HepG2 (cell line): ENCODE results near the gene MAPK7. TPM values are rescaled to one million over a fixed set of nuclear protein-coding genes. Genes with fewer than 3 reads are reported as not detected.

Experiments
- ATF1 ChIP-seq: IDR thresholded peaks from 2 replicates; pipeline ENCODE4 v1.6.1; 2016; ENCODE audit warnings: mild to moderate bottlenecking, control low read depth
- ATF2 ChIP-seq: sonication (generic); formaldehyde crosslinking; IDR thresholded peaks from 2 replicates; pipeline ENCODE4 v1.4.0; 2020; ENCODE audit warnings: missing genetic modification reagents
- BCL3 ChIP-seq: sonication (generic); formaldehyde crosslinking; IDR thresholded peaks from 2 replicates; pipeline ENCODE4 v1.5.1; 2020; ENCODE audit warnings: mild to moderate bottlenecking, missing genetic modification reagents, moderate library complexity
- CBFB ChIP-seq: sonication (generic); formaldehyde crosslinking; IDR thresholded peaks from 2 replicates; pipeline ENCODE4 v1.4.0; 2020; ENCODE audit warnings: missing genetic modification reagents
- FOXA1 ChIP-seq, 2 experiments: fragments of 450-650 bp in 1 of 2; sonication (generic) in 1 of 2; formaldehyde crosslinking in 1 of 2; IDR thresholded peaks; 2 replicates each; pipeline versions ENCODE4 v1.4.0 to v1.6.1; 2016 to 2020; ENCODE audit warnings: missing genetic modification reagents in 1 of 2
- GABPB1 ChIP-seq: IDR thresholded peaks from 2 replicates; pipeline ENCODE4 v1.6.1; 2016; ENCODE audit warnings: mild to moderate bottlenecking, missing genetic modification reagents, moderate library complexity, missing compliant biosample characterization
- KLF11 ChIP-seq: IDR thresholded peaks from 2 replicates; pipeline ENCODE4 v1.6.1; 2016; ENCODE audit warnings: missing compliant biosample characterization
- MED1 ChIP-seq: sonication (generic); formaldehyde crosslinking; IDR thresholded peaks from 2 replicates; pipeline ENCODE4 v1.4.0; 2020; ENCODE audit warnings: missing genetic modification reagents
- RAD21 ChIP-seq: fragments of 450-650 bp; formaldehyde crosslinking; IDR thresholded peaks from 2 replicates; pipeline ENCODE4 v1.5.0; 2020; ENCODE audit warnings: mild to moderate bottlenecking
- RELA ChIP-seq: sonication (generic); formaldehyde crosslinking; IDR thresholded peaks from 2 replicates; pipeline ENCODE4 v1.4.0; 2020; ENCODE audit warnings: missing genetic modification reagents
- SMYD3 ChIP-seq: sonication (generic); formaldehyde crosslinking; IDR thresholded peaks from 2 replicates; pipeline ENCODE4 v1.8.1; 2023; ENCODE audit warnings: mild to moderate bottlenecking, missing genetic modification reagents
- TFAP4 ChIP-seq: sonication (generic); IDR thresholded peaks from 2 replicates; pipeline ENCODE4 v1.6.1; 2016; ENCODE audit warnings: low read depth, borderline replicate concordance
- U2AF1 ChIP-seq: fragments of 200-400 bp; formaldehyde crosslinking; optimal IDR thresholded peaks from 2 replicates; pipeline ENCODE3; 2017; ENCODE audit warnings: mild to moderate bottlenecking, low read depth, low read length
- ZBTB42 ChIP-seq: sonication (generic); formaldehyde crosslinking; IDR thresholded peaks from 2 replicates; pipeline ENCODE4 v1.5.0; 2020; ENCODE audit warnings: mild to moderate bottlenecking, missing genetic modification reagents
- ZFP41 ChIP-seq: sonication (generic); formaldehyde crosslinking; IDR thresholded peaks from 2 replicates; pipeline ENCODE4 v1.4.0; 2020; ENCODE audit warnings: mild to moderate bottlenecking, missing genetic modification reagents, borderline replicate concordance
- ZNF296 ChIP-seq: sonication (generic); formaldehyde crosslinking; conservative IDR thresholded peaks from 2 replicates; pipeline ENCODE4 v1.5.0; 2020; ENCODE audit warnings: mild to moderate bottlenecking, missing genetic modification reagents
- ZNF333 ChIP-seq: sonication (generic); formaldehyde crosslinking; IDR thresholded peaks from 2 replicates; pipeline ENCODE4 v1.4.0; 2020; ENCODE audit warnings: mild to moderate bottlenecking, missing genetic modification reagents, borderline replicate concordance
- ZNF350 ChIP-seq: sonication (generic); formaldehyde crosslinking; IDR thresholded peaks from 2 replicates; pipeline ENCODE4 v1.4.0; 2020; ENCODE audit warnings: mild to moderate bottlenecking, low read depth, missing genetic modification reagents, borderline replicate concordance
- polyA plus RNA-seq, 8 experiments: library from polyadenylated mRNA; depleted of rRNA in 3 of 8; stranded (reverse) in 7 of 8; unstranded in 1 of 8; fragments of >200 nt; fragmentation: Illumina TruSeq in 4 of 8; extraction: Trizol in 4 of 8; gene quantifications; 2 replicates each; pipeline versions ENCODE4 v1.2.1 to v1.2.3, GENCODE V29; 2011 to 2016; ENCODE audit warnings: low read depth in 4 of 8, missing spikeins in 1 of 8, mixed read lengths in 1 of 8; ENCODE audit not compliant: insufficient read depth in 1 of 8
- total RNA-seq, 5 experiments: library from RNA; depleted of rRNA; stranded (reverse); fragments of >200 nt; fragmentation: Illumina TruSeq; extraction: Trizol; gene quantifications; 2 replicates each; pipeline ENCODE4 v1.2.3, GENCODE V29; 2016; ENCODE audit warnings: low read depth in 1 of 5
- TF ChIP-seq, protein P1 (sequence below): IDR thresholded peaks from 2 replicates; pipeline ENCODE4 v1.6.1; 2018; ENCODE audit warnings: missing genetic modification reagents, mild to moderate bottlenecking, missing compliant biosample characterization
- TF ChIP-seq, protein P2 (sequence below): sonication (generic); formaldehyde crosslinking; IDR thresholded peaks from 2 replicates; pipeline ENCODE4 v1.5.0; 2020; ENCODE audit warnings: mild to moderate bottlenecking, missing genetic modification reagents, borderline replicate concordance
- TF ChIP-seq, protein P3 (sequence below): sonication (generic); formaldehyde crosslinking; IDR thresholded peaks from 2 replicates; pipeline ENCODE4 v1.8.0; 2022; ENCODE audit warnings: missing genetic modification reagents, mild to moderate bottlenecking, borderline replicate concordance

The MAPK7 gene
- total and polyA plus RNA-seq, 2 of the 13 experiments (the other 11 are each of a cell fraction or from before 2014, with no cell fraction given): 2.9 to 5.9 TPM

GRCh38 chr17:19336938-19337711 is 41.2 kb upstream of the MAPK7 start (continued):
- TF ChIP-seq, protein P1, sequence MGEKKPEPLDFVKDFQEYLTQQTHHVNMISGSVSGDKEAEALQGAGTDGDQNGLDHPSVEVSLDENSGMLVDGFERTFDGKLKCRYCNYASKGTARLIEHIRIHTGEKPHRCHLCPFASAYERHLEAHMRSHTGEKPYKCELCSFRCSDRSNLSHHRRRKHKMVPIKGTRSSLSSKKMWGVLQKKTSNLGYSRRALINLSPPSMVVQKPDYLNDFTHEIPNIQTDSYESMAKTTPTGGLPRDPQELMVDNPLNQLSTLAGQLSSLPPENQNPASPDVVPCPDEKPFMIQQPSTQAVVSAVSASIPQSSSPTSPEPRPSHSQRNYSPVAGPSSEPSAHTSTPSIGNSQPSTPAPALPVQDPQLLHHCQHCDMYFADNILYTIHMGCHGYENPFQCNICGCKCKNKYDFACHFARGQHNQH: 0 out of 2 replicates have a peak, but pooled peaks have one; percentile 59
- TF ChIP-seq CBFB (no peak), ZNF296 (CRISPR knock-in tag) (no peak), ATF2 (CRISPR knock-in tag) (no peak), RELA (CRISPR knock-in tag) (no peak), ZBTB42 (CRISPR knock-in tag) (peak; percentile 58; the same call in 1 of the 2 replicates), GABPB1 (CRISPR knock-in tag) (peak; percentile 60; the same call in 1 of the 2 replicates), SMYD3 (CRISPR knock-in tag) (peak; percentile 84; the same call in 1 of the 2 replicates), FOXA1 (IDR thresholded peaks at IDR 0.05) (no peak), FOXA1 (CRISPR knock-in tag; IDR thresholded peaks at IDR 0.05) (no peak), BCL3 (CRISPR knock-in tag) (peak; percentile 83), KLF11 (CRISPR knock-in tag) (no peak), RAD21 (CRISPR knock-in tag) (peak; percentile 65; the same call in 1 of the 2 replicates), ZFP41 (peak; percentile 60; the same call in 1 of the 2 replicates), ATF1 (CRISPR knock-in tag) (no peak), U2AF1 (no peak), MED1 (peak; percentile 44; the same call in 1 of the 2 replicates), TFAP4 (peak; percentile 71; the same call in 1 of the 2 replicates), ZNF333 (no peak), ZNF350 (no peak)
- TF ChIP-seq, protein P2, sequence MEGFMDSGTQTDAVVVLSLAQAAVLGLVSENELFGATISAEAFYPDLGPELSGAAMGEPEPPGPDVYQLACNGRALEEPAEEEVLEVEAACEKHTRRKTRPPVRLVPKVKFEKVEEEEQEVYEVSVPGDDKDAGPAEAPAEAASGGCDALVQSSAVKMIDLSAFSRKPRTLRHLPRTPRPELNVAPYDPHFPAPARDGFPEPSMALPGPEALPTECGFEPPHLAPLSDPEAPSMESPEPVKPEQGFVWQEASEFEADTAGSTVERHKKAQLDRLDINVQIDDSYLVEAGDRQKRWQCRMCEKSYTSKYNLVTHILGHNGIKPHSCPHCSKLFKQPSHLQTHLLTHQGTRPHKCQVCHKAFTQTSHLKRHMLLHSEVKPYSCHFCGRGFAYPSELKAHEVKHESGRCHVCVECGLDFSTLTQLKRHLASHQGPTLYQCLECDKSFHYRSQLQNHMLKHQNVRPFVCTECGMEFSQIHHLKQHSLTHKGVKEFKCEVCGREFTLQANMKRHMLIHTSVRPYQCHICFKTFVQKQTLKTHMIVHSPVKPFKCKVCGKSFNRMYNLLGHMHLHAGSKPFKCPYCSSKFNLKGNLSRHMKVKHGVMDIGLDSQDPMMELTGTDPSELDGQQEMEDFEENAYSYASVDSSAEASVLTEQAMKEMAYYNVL (CRISPR knock-in tag): peak; percentile 61; the same call in 1 of the 2 replicates
- TF ChIP-seq, protein P3, sequence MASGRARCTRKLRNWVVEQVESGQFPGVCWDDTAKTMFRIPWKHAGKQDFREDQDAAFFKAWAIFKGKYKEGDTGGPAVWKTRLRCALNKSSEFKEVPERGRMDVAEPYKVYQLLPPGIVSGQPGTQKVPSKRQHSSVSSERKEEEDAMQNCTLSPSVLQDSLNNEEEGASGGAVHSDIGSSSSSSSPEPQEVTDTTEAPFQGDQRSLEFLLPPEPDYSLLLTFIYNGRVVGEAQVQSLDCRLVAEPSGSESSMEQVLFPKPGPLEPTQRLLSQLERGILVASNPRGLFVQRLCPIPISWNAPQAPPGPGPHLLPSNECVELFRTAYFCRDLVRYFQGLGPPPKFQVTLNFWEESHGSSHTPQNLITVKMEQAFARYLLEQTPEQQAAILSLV: peak; percentile 95
